Endothelial cell (in vitro differentiated cells): Measurements from ENCODE around the gene C9orf57. TPM values are rescaled to one million over a fixed set of nuclear protein-coding genes. Genes with fewer than 3 reads are reported as not detected.
"Not testable (repeated sequence)": the region's sequence is repeated elsewhere in the genome, so short reads cannot be mapped to it uniquely, and the experiment has no call there.

Experiments used
- DNase-seq: peaks from one replicate; pipeline ENCODE4 v3.0.0; 2021; ENCODE audit warnings: low spot score
- H3K27ac Mint-ChIP-seq: one replicate; pipeline ENCODE4 v1.8.0; 2021; ENCODE audit warnings: mixed read lengths, inconsistent platforms; ENCODE audit not compliant: unreplicated experiment
- H3K27me3 Mint-ChIP-seq: one replicate; pipeline ENCODE4 v1.8.0; 2021; ENCODE audit warnings: mild to moderate bottlenecking, moderate library complexity, mixed read lengths, inconsistent platforms; ENCODE audit not compliant: unreplicated experiment
- H3K36me3 Mint-ChIP-seq: one replicate; pipeline ENCODE4 v1.8.0; 2021; ENCODE audit warnings: mild to moderate bottlenecking, low read depth, mixed read lengths, inconsistent platforms; ENCODE audit not compliant: unreplicated experiment
- H3K4me1 Mint-ChIP-seq: one replicate; pipeline ENCODE4 v1.8.0; 2021; ENCODE audit warnings: mild to moderate bottlenecking, mixed read lengths, inconsistent platforms; ENCODE audit not compliant: unreplicated experiment
- H3K4me3 Mint-ChIP-seq: one replicate; pipeline ENCODE4 v1.8.0; 2021; ENCODE audit warnings: mild to moderate bottlenecking, mixed read lengths, inconsistent platforms; ENCODE audit not compliant: unreplicated experiment
- H3K9me3 Mint-ChIP-seq: one replicate; pipeline ENCODE4 v1.8.0; 2021; ENCODE audit warnings: mixed read lengths, inconsistent platforms; ENCODE audit not compliant: unreplicated experiment
- total RNA-seq: library from RNA; stranded (reverse); fragmentation: NEBNext Ultra II Directional; extraction: Animal tissue kit (Norgen Biotek cat#: 25700); gene quantifications from one replicate; pipeline ENCODE4 v1.2.1, GENCODE V29; 2021; ENCODE audit not compliant: unreplicated experiment
- TF ChIP-seq, protein P1 (sequence below): fragments of 200-600 bp; sonication (generic); IDR thresholded peaks from one replicate; pipeline ENCODE4 v1.5.0; 2021; ENCODE audit warnings: antibody characterized with exemption; ENCODE audit not compliant: unreplicated experiment

C9orf57 gene
- total RNA-seq, 1 donor from 2014 or later, result not detected

- Mint-ChIP-seq H3K36me3 (no peaks in the 10 kb centered on the region), H3K4me3 (no peak overlapping the region), H3K27me3 (peaks cover 2% of the 10 kb centered on the region), H3K9me3 (no peaks in the 10 kb centered on the region), H3K4me1 (no peaks in the 10 kb centered on the region), H3K27ac (no peak overlapping the region)
- TF ChIP-seq, protein P1, sequence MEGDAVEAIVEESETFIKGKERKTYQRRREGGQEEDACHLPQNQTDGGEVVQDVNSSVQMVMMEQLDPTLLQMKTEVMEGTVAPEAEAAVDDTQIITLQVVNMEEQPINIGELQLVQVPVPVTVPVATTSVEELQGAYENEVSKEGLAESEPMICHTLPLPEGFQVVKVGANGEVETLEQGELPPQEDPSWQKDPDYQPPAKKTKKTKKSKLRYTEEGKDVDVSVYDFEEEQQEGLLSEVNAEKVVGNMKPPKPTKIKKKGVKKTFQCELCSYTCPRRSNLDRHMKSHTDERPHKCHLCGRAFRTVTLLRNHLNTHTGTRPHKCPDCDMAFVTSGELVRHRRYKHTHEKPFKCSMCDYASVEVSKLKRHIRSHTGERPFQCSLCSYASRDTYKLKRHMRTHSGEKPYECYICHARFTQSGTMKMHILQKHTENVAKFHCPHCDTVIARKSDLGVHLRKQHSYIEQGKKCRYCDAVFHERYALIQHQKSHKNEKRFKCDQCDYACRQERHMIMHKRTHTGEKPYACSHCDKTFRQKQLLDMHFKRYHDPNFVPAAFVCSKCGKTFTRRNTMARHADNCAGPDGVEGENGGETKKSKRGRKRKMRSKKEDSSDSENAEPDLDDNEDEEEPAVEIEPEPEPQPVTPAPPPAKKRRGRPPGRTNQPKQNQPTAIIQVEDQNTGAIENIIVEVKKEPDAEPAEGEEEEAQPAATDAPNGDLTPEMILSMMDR, result no peak
- DNase-seq, result no peak
These were observed 22.1 kb upstream of the C9orf57 start for GRCh38 chr9:72082536-72082935.

DNA sequence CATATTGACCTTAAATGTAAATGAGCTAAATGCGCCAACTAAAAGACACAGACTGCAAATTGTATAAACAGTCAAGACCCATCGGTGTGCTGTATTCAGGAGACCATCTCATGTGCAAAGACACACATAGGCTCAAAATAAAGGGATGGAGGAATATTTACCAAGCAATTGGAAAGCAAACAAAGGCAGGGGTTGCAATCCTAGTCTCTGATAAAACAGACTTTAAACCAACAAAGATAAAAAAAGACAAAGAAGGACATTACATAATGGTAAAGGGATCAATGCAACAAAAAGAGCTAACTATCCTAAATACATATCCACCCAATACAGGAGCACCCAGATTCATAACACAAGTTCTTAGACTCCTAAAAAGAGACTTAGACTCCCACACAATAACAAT is 14.3 kb upstream of the C9orf57 start:
- not testable (repeated sequence) for H3K4me1 Mint-ChIP-seq, H3K27ac Mint-ChIP-seq, H3K36me3 Mint-ChIP-seq, H3K4me3 Mint-ChIP-seq, H3K9me3 Mint-ChIP-seq, DNase-seq, H3K27me3 Mint-ChIP-seq

DNA sequence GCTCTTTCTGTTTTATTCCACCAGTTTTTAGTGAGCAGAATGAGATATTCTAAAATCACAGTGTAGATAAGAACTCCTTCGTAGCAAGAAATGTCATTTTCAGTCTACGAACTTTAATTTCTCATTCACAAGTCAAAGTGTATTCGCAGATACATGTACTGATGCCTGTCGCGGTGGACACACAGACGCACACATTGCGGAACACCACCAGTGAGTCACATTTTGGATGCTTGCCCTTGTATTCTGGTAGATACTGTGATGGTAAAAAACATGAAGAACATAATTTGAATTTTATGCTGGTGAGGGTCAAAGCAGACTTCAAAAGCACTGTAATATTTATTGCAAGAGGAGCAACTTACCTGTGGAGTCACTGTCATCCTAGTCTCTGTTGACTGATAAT is 4.7 kb upstream of the C9orf57 start:
- no peaks in the 10 kb centered on the region for H3K27me3 Mint-ChIP-seq
- no peaks in the 10 kb centered on the region for H3K9me3 Mint-ChIP-seq
- no peak overlapping the region for H3K4me3 Mint-ChIP-seq
- TF ChIP-seq, protein P1, result no peak
- DNase-seq, result no peak
- H3K4me1 Mint-ChIP-seq, result no peaks in the 10 kb centered on the region
- H3K27ac Mint-ChIP-seq, result no peak overlapping the region
- no peaks in the 10 kb centered on the region for H3K36me3 Mint-ChIP-seq

DNA sequence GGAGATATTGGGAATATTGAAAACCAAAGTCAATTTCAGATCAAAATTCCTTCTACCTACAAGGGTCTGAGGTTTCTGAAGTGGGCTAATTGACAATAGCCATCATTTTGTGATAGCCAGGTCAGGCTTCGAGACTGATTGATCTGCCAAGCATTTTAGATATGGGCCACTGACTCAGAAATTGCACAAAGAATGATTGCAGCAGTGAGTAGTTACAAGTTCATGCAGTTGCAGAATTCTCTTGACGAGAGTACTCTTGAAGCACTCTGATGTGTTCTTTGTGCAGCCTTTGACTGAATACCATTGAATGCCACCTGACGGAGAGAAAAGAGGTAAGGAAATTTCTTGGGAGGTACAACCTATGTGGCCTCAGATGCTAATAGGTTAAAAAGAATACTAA is 8.3 kb downstream of the C9orf57 start:
- H3K27ac Mint-ChIP-seq, result no peak overlapping the region
- H3K4me1 Mint-ChIP-seq, result no peaks in the 10 kb centered on the region
- DNase-seq, result no peak
- H3K9me3 Mint-ChIP-seq, result no peaks in the 10 kb centered on the region
- no peaks in the 10 kb centered on the region for H3K27me3 Mint-ChIP-seq
- H3K36me3 Mint-ChIP-seq, result no peaks in the 10 kb centered on the region
- TF ChIP-seq, protein P1, result no peak
- no peak overlapping the region for H3K4me3 Mint-ChIP-seq

GRCh38 chr9:72048850-72049249 is 11.6 kb downstream of the C9orf57 start:
- DNase-seq, result no peak
- no peak overlapping the region for H3K27ac Mint-ChIP-seq
- peaks cover 2% of the 10 kb centered on the region for H3K27me3 Mint-ChIP-seq
- H3K36me3 Mint-ChIP-seq, result no peaks in the 10 kb centered on the region
- no peaks in the 10 kb centered on the region for H3K4me1 Mint-ChIP-seq
- TF ChIP-seq, protein P1, result no peak
- no peak overlapping the region for H3K4me3 Mint-ChIP-seq
- no peaks in the 10 kb centered on the region for H3K9me3 Mint-ChIP-seq
